SIG-M5 treated with dmso at 0.1 percent for 504 hours (cell line): ENCODE results near the gene MMP28.

Experiments
- DNase-seq: peaks from one replicate; lab custom pipeline; 2025; ENCODE audit not compliant: unreplicated experiment; lab: John Stamatoyannopoulos, UW

MMP28 gene

GRCh38 chr17:35795007-35795870 is at the start of gene MMP28:
TSS of gene MMP28 (minus strand) at chr17:35795641. CDS start at chr17:35795377, 264 bp downstream.
- no peak for DNase-seq

GRCh38 chr17:35844547-35844946 is 49.1 kb upstream of the MMP28 start:
- DNase-seq = no peak

GRCh38 chr17:35843698-35844097 is 48.3 kb upstream of the MMP28 start:
- no peak for DNase-seq

- DNase-seq = no peak
Observed at GRCh38 chr17:35842239-35842638, 46.8 kb upstream of the MMP28 start.

- no peak for DNase-seq
Observed at GRCh38 chr17:35841505-35841904, 46.1 kb upstream of the MMP28 start.

- no peak for DNase-seq
Observed at GRCh38 chr17:35841101-35841500, 45.7 kb upstream of the MMP28 start.

- DNase-seq = no peak
Observed at GRCh38 chr17:35825206-35825605, 29.8 kb upstream of the MMP28 start.

- DNase-seq = no peak
Observed at GRCh38 chr17:35821308-35821707, 25.9 kb upstream of the MMP28 start.

- no peak for DNase-seq
Observed at GRCh38 chr17:35819455-35819854, 24.0 kb upstream of the MMP28 start.

- DNase-seq = no peak
Observed at GRCh38 chr17:35817196-35817595, 21.8 kb upstream of the MMP28 start.

- no peak for DNase-seq
Observed at GRCh38 chr17:35816723-35817122, 21.3 kb upstream of the MMP28 start.

- no peak for DNase-seq
Observed at GRCh38 chr17:35812456-35812855, 17.0 kb upstream of the MMP28 start.

- no peak for DNase-seq
Observed at GRCh38 chr17:35811759-35812158, 16.3 kb upstream of the MMP28 start.

GRCh38 chr17:35809855-35810461 is 14.5 kb upstream of the MMP28 start:
- DNase-seq = no peak

GRCh38 chr17:35808962-35809854 is 13.8 kb upstream of the MMP28 start, which contains the start of gene TAF15:
TSS of gene TAF15 (plus strand) at chr17:35809484. CDS start at chr17:35809570, 86 bp downstream.
- peak; percentile 99 for DNase-seq

- DNase-seq = peak; percentile 64
Observed at GRCh38 chr17:35808240-35808961, 13.0 kb upstream of the MMP28 start.

GRCh38 chr17:35807371-35808144 is 12.1 kb upstream of the MMP28 start:
- DNase-seq = no peak

GRCh38 chr17:35804658-35805192 is 9.3 kb upstream of the MMP28 start:
- DNase-seq = peak; percentile 93

- no peak for DNase-seq
Observed at GRCh38 chr17:35801583-35802224, 6.3 kb upstream of the MMP28 start.
